Measurements from ENCODE around the gene HS6ST3.
"Not testable (repeated sequence)": the region's sequence is repeated elsewhere in the genome, so short reads cannot be mapped to it uniquely, and the experiment has no call there.

HS6ST3 gene

DNA sequence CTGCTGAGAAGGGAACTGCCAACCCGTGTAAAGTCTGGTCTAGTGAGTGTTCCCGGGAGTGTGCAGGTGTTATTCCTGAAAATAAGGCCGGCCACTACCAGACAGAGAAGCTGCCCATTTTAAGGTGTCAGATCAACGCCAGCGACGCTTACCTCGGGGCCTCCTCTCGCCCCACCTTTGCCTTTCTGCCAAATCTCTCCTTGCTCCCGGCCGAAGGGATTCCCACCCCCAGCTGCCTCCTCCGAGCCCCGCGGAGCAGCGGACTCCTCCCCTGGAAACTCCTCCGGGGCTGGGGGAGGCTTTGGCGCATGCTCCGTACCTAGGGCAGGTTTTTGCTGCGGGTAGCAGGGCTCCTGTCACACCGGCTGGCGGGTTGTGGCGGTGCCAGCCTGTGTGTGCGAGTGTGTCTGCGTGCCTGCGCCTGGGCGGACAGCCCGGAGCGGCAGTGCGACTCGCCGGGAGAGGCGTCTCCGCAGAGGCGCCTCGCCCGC lies at the start of gene HS6ST3:
Gene HS6ST3 (plus strand): TSS at position 359 of the 491 bp plus-strand sequence.
- DNase-seq (ENCODE audit: low spot score) = no peak

DNA sequence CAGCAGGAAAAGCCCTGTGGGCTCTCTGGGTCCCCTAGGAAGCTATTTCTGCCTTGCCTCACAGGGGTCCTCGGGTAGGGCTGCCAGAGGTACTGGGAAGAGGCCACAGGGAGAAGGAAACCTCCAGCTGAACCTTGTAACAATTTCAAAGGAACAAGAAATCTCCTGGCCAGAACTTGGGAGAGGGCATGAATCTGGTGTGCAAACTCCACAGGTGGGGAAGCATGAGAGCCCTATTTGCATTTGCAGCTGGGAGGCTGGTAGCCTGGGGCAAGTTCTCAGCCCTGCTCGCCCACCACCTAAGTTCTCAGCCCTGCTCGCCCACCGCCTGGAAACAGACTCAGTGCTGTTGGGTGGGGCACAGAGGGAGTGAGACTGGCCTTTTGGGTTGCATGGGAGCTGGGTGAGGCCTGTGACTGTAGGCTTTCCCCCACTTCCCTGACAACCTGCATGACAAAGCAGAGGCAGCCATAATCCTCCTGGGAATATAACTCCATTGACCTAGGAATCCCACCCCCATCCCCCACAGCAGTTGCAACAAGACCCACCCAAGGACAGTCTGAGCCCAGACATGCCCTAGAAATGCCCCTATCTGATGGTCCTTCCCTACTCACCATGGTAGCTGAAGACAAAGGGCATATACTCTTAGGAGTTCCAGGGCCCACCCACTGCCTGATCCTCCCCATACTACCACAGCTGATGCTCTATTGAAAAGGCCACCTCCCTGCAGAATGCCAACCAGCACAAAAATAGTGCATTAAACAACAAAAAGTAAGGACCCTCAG lies 48.4 kb upstream of the HS6ST3 start:
- no peak for DNase-seq (ENCODE audit: low spot score)

DNA sequence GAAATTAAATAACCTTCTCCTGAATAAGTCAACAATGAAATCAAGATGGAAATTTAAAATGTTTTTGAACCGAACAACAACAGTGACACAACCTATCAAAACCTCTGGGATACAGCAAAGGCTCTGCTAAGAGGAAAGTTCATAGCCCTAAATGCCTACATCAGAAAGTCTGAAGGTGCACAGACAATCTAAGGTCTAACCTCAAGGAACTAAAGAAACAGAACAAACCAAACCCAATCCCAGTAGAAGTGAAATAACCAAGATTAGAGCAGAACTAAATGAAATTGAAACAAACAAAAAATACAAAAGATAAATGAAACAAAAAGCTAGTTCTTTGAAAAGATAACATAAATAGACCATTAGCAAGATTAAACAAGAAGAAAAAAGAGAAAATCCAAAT lies 45.7 kb upstream of the HS6ST3 start:
- no peak for DNase-seq (ENCODE audit: low spot score)

DNA sequence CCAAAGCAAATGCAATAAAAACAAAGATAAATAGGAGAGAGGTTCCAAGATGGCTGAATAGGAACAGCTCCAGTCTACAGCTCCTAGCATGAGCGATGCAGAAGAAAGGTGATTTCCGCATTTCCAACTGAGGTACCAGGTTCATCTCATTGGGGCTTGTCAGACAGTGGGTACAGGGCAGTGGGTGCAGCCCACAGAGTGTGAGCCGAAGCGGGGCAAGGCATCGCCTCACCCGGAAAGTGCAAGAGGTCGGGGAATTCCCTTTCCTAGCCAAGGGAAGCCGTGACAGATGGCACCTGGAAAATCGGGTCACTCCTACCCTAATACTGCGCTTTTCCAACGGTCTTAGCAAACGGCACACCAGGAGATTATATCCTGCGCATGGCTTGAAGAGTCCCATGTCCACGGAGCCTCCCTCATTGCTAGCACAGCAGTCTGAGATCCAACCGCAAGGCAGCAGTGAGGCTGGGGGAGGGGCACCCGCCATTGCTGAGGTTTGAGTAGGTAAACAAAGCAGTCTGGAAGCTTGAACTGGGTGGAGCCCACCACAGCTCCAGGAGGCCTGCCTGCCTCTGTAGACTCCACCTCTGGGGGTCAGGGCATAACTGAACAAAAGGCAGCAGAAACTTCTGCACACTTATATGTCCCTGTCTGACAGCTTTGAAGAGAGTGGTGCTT lies 43.3 kb upstream of the HS6ST3 start:
- DNase-seq (ENCODE audit: low spot score) = not testable (repeated sequence)

DNA sequence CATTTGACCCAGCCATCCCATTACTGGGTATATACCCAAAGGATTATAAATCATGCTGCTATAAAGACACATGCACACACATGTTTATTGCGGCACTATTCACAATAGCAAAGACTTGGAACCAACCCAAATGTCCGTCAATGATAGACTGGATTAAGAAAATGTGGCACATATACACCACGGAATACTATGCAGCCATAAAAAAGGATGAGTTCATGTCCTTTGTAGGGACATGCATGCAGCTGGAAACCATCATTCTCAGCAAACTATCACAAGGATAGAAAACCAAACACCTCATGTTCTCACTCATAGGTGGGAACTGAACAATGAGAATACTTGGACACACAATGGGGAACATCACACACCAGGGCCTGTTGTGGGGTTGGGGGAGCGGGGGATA lies 39.0 kb upstream of the HS6ST3 start:
- DNase-seq (ENCODE audit: low spot score) = not testable (repeated sequence)

DNA sequence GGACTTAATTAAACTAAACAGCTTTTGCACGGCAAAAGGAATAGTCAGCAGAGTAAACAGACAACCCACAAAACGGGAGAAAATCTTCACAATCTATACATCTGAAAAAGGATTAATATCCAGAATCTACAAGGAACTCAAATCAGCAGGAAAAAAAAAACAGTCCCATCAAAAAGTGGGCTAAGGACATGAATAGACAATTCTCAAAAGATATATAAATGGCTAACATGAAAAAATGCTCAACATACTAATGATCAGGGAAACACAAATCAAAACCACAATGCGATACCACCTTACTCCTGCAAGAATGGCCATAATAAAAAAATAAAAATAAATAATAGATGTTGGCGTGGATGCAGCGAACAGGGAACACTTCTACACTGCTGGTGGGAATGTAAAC lies 38.4 kb upstream of the HS6ST3 start:
- not testable (repeated sequence) for DNase-seq (ENCODE audit: low spot score)

DNA sequence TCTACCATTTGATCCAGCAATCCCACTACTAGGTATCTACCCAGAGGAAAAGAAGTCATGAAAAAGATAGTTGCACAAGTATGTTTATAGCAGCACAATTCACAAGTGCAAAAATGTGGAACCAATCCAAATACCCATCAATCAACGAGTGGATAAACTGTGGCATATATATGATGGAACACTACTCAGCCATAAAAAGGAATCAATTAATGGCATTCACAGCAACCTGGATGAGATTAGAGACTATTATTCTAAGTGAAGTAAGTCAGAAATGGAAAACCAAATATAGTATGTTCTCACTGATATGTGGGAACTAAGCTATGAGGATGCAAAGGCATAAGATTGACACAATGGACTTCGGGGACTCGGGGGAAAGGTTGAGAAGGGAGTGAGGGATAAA lies 38.0 kb upstream of the HS6ST3 start:
- DNase-seq (ENCODE audit: low spot score) = not testable (repeated sequence)

DNA sequence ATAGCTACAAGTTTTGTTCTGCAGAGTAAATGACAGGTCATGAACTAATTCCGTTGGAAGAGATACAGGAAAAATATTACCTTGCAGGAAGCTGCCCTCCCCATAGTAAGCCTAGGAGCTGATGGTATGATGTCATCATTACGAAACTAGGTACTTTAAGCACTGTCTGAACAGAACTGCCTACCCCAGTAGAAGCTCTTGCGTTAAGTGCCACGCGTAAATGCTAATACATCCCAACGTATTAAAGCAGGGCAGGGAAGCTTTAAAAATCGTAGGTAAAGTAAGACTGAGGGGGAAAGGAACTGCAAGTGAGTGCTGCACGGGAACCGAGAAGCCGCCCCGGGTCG lies 37.3 kb upstream of the HS6ST3 start:
- DNase-seq (ENCODE audit: low spot score) = peak; percentile 9

DNA sequence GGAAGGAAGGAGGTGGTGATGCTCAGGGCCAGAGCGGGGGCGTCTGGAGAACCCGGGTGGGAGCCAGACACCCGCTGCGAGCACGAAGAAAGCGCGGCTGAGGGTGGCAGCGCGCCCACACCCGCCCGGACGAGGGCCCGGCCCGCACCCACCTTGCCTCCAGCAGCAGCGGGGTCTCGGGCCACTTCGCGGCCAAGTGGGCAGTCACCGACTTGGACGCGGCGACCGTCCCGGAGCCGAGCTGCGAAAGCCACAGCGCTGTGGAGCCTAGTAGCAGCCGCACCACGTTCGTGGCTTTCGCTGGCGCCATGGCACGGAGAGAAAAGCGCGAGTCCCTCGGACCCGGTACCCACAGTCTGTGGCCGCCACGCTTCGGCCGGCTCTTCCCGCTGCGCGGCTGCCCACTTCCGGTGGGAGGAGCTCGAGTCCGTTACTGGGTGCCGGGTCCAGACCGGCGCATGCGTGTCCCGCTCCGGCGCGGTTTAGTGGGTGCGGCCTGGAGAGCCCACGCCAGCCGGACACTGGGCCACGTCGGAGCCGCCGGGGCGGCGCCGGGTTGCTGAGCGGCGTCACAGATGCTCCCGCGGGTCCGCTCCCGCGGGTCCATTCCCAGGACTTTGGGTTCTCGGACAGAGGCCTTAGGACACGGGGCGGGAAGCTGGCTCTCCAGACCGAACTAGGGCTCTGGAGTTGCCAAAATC lies 36.8 kb upstream of the HS6ST3 start, which contains the start of gene UGGT2:
Gene UGGT2 (minus strand): TSS at position 399 of the 701 bp plus-strand sequence. CDS start 89 bp downstream, at position 310.
- peak; percentile 68 for DNase-seq (ENCODE audit: low spot score)

DNA sequence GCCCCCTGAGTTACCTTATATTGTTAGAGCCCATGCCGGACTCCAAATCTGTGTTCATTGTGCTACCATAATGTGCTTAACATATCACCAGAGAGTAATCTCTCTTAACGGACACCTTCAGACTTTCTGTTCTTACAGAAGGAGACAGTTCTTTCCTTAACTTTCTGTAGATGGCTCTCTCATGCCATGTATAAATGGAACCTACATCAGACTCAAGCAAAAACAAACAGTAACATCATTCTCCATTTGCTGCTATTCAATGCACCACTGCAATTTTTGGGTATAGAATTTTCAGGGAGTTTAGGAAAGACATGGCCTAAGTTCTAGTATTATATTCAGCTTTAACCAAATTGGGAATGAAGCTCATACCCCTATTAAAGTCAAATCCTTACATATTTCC lies 24.1 kb upstream of the HS6ST3 start:
- DNase-seq (ENCODE audit: low spot score) = no peak

DNA sequence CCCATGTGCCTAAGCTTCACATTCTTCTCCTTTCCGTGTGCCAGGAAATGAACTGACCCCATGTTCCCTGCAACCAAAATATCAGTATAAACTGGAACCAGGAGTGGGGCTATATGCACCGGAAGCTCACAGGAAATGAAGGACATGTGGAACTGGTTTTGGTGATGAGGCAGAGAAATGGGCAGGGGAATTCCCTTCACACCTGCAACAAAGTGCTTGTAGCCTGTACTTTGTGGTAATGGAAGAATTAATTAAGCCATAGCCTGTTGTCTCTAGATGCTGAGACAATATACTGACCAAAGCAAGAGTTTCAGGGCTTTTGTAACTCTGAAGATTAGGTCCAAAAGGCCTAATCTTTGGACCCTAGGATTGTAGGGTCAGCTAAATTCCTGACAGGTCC lies 21.2 kb upstream of the HS6ST3 start:
- no peak for DNase-seq (ENCODE audit: low spot score)

DNA sequence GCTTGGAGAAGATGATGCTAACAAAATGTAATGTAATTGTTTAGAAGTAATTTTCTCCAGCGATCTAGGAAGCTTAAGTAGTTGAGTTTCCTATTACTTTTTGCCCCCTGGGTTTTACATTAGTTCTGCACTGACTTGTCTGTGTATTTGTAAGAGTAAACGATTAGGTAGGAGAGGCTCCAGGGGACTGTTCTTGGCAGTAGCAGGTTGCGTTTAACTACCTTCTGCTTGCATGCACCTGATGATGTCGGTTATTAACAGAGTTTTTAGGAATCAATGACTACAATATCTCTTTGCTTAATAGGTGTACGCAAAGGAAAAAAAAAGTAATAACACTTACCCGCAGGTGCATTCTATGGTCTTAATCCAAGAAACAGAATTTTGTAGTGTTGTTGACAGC lies 18.4 kb upstream of the HS6ST3 start:
- DNase-seq (ENCODE audit: low spot score) = no peak

DNA sequence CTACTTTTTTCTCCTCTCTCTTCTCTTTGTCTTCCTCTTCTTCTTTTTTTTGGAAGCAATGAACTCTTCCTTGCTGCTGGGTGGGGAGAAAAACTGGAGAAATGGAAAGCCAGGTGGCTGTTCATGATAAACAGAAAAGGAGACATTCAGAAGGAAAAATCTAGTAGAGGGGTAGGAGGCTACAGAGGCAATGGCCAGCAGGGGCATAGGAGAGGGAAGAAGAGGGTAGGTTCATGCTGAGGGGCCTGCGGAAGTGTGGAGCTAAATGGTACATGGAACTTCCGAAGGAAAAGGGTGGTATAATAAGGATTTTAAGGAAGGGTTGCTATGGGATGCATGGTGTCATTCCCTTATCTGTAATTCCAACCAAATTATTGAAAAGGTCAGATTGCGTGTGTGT lies 17.5 kb upstream of the HS6ST3 start:
- DNase-seq (ENCODE audit: low spot score) = no peak

DNA sequence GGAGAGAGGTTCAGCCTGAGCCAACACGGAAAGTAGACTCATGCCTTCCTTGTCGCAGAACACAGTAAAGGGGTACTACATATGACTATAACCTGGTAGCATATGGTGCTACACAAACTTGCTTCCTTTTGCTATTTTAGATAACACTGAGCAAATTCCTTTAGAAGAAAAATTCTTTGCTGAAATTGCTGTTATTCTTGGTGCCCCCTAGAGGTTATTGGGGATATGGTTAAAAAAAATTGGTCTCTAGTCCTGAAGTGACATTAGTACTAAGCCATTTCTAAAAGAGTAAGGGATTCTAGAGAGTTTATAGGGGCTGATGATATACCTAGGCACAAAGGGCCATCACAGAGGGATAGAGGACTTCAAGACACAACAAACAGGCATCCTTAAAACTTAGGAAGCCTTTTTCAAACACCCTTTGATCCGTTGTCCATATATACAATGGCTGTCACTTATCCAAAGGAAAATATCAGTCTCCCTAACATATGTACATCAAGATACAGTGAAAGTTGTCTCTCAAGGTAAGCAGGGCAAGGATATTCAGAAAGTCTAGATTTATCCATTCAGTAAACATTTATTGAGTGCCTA lies 13.9 kb upstream of the HS6ST3 start:
- no peak for DNase-seq (ENCODE audit: low spot score)

DNA sequence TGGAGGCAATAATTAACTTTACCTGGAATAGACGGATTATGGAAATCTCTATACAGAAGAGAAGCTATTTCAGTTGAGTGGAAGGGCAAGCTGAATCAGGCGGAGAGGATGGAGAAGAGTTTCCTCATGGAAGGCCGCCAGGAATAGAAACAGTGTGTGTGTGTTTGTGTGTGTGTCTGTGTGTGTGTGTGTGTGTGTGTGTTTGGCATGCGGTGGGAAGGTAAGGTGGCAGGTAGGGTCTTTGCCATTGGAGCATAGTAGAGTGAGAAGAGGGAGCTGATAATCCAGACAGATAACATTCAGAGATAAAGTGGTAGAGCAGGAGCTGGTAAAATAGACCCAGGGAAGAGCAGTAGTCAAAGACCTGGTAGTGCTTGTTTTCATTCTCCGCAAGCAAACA lies 9.2 kb upstream of the HS6ST3 start:
- no peak for DNase-seq (ENCODE audit: low spot score)

DNA sequence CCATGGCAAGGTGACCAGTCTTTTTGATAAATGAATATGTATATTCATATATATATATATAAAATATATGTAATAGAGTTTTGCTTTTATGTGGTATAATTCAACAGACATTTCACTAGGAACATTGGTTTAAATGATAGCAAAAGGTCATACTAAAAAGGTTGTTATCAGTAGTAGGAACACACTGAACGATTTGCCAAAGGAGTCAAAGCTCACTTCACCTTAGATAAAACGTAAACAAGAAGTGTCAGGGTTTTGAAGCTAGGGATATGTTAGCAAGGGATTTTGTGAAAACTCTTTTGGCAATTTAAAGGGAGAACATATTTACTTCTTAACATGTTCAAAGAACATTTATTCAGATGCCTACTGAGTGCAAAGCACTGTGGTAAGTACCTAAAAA lies 8.0 kb upstream of the HS6ST3 start:
- DNase-seq (ENCODE audit: low spot score) = no peak

DNA sequence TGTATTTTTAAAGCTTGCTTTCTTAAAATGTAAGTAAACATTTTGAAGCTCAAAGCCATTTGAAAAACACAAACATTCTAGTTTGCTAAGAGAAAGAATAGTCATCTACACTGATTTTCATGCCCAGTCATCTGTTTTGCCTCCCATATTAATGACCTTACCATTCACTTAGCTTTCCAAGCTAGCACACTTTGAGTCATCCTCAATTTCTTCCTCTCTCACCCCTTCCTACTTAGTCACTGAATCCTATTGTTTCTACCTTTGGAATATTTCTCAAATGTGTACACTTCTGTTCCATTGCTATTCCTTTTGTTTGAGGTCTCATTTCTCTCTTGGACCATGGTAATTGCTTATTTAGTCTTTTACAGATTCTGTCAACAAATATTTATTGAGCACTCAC lies 7.3 kb upstream of the HS6ST3 start:
- no peak for DNase-seq (ENCODE audit: low spot score)

DNA sequence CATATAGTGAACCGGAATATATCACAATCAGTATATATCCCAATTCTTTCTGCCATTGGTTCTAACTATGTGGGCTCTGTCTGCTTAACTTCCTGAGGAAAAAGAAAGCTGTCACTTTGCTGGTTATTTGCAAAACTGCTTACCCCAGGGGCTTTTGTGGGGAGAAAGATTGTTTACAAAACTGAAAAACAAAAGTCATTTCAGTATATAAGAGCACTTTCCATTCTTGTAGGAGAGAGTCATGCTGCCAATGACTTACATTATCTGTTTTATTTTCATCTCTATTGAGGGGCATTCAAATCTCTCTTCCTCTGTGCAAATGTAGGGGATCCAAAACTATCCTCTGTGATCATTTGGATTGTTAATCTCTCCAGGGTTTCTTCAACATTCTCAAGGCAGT lies 3.2 kb upstream of the HS6ST3 start:
- no peak for DNase-seq (ENCODE audit: low spot score)

DNA sequence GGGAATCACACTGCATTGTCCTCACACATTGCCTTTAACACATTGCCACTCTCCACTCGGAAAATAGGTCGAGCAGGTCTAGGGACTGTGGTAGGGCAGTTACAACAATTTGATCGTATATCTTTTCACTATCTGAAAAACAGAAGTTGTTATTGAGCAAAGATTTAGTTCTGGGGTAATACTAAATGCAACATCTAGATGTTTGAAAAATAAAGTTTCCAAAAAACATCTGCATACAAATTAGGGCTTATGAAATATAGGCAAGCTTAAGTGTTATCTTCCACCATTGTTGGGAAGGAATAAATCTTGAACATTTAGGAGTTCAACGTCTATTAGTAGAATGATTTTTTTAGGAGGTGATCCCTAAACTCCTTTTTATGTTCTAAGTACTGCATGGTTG lies 768 bp upstream of the HS6ST3 start:
- DNase-seq (ENCODE audit: low spot score) = no peak

DNA sequence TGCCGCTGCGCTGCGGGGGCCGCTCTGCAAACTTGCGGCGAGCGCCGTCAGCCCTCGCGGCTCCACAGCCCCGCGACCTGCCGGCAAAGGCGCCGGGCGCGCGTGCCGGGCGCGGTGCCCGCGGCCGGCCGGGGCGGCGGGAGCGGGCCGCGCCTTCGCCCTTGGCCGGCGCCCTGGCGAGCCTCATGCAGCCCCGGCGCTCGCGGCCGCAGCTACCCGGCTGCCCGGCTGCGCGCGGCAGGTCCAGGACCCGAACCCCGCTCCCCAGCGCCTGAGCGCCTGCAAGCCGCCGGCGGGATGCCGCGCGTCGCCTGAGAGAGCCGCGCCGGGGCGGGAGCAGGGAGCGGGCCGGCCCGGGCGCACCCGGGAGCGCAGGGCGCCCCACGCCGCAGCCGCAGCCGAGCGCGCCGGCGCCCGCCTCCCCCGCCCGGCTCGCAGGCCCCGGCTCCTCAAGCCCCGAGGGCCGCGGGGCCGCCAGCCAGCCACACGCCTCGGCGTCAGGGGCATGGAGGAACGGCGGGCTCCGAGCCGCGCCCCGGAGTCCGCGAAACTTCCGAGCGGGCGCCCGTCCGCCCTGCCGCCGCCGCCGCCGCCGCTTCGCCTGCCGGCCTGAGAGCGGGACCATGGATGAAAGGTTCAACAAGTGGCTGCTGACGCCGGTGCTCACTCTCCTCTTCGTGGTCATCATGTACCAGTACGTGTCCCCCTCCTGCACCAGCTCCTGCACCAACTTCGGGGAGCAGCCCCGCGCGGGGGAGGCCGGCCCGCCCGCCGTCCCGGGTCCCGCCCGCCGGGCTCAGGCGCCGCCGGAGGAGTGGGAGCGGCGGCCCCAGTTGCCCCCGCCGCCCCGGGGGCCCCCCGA lies 564 bp downstream of the HS6ST3 start:
- DNase-seq (ENCODE audit: low spot score) = no peak

Data from hematopoietic multipotent progenitor cell treated with erythropoietin and hydrocortisone succinate and interleukin-3 and kit ligand, for 17 days (in vitro differentiated cells).